Activated CD4-positive, alpha-beta T cell treated with anti-CD3 and anti-CD28 coated beads, Interleukin-2, amount 50 U/mL, for 4 hours (primary cell): Measurements from ENCODE around the gene VENTX.

ENCODE experiments used
- DNase-seq, 2 experiments: peaks; one replicate each; pipeline ENCODE4 v3.0.0-alpha.2; 2020

Gene VENTX

GRCh38 chr10:133202778-133203651 is 34.6 kb upstream of the VENTX start:
- DNase-seq: no peak

DNA sequence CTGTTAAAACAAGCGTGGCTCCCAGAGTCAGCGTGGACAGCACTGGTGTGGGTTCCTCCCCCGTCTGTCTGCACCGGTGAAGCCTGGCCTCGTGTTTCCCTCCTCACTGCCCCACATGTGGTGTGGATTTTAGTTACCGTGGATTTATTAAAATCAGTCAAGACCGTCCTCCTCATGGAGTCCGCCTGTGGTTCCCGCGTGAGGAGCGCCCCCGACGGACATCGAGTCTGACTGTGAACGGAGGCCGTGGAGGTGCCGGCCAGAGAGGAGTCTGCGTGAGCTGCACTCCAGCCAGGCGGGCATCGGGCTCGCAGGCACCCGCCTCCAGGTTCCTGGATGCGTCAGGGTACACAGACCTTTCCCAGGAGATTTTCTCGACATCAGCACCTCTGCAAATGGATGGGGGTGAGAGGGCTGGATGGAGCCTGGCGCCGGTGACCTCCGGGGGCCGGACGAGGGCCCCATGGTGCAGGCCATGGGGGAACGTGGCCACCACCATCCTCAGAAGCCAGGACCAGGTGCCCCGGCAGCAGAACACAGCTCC is 33.9 kb upstream of the VENTX start:
- no peak for DNase-seq

- no peak for DNase-seq
Observed at GRCh38 chr10:133204226-133205015, 33.2 kb upstream of the VENTX start.

- no peak for DNase-seq
Observed at GRCh38 chr10:133205146-133205545, 32.5 kb upstream of the VENTX start.

DNA sequence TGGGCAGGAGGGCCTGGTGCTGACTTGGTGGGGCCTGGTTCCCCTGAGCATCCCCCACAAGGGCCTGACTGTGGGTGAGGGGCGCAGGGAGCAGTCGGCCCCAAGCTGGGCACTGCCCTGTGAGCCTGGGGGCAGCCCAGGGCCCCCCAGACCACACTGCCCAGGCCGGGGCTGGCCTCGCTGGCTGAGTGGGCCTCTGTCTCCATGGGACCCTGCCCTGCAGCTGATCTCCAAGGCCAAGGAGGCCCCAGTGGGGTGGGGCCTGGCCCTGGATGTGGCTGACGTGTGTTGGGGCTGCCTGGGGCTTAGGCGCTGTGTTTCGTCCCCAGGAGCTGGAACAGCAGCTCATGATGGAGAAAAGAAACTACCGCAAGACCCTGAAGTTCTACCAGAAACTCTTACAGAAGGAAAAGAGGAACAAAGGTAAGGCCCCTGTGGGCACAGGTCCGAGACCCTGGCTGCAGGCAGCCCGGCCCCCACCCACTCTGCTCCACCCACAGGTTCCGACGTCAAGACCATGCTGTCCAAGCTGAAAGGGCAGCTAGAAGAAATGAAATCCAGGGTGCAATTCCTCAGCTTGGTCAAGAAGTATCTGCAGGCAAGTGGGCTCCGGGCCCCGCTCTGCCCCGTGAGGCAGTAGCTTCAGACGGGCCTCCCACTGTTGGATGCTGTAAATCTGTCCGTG is 31.2 kb upstream of the VENTX start:
- DNase-seq: no peak

DNA sequence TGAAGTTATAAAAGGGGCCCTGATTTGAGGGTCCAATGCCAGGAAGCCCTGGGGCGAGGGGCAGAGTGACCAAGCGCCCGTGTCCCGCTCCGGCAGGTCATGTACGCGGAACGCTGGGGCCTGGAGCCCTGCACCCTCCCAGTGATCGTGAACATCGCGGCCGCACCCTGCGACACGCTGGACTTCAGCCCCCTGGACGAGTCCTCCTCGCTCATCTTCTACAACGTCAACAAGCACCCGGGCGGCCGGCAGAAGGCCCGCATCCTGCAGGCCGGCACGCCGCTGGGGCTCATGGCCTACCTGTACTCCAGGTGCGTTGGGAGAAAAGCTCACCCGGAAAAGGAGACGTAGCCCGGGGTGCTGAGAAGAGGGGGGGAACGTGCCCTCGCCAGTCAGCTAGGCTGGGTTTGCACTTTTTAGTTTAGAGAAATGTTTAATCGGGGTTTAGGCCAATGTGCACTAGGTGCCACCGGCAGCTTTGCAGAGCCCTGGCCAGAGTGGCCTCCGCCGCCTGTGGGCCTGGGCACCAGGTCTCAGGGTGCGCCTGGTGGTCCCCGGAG is 30.5 kb upstream of the VENTX start:
- DNase-seq: no peak

GRCh38 chr10:133207627-133208026 is 30.0 kb upstream of the VENTX start:
- DNase-seq: no peak

GRCh38 chr10:133208466-133208865 is 29.2 kb upstream of the VENTX start:
- DNase-seq: no peak

GRCh38 chr10:133209117-133209516 is 28.5 kb upstream of the VENTX start:
- DNase-seq: no peak

- no peak for DNase-seq
Observed at GRCh38 chr10:133209641-133210040, 28.0 kb upstream of the VENTX start.

GRCh38 chr10:133210398-133211140 is 27.1 kb upstream of the VENTX start:
- no peak for DNase-seq

- no peak for DNase-seq
Observed at GRCh38 chr10:133211141-133211830, 26.4 kb upstream of the VENTX start.

GRCh38 chr10:133211959-133212852 is 25.4 kb upstream of the VENTX start:
- no peak for DNase-seq

- no peak for DNase-seq
Observed at GRCh38 chr10:133212853-133213494, 24.7 kb upstream of the VENTX start.

DNA sequence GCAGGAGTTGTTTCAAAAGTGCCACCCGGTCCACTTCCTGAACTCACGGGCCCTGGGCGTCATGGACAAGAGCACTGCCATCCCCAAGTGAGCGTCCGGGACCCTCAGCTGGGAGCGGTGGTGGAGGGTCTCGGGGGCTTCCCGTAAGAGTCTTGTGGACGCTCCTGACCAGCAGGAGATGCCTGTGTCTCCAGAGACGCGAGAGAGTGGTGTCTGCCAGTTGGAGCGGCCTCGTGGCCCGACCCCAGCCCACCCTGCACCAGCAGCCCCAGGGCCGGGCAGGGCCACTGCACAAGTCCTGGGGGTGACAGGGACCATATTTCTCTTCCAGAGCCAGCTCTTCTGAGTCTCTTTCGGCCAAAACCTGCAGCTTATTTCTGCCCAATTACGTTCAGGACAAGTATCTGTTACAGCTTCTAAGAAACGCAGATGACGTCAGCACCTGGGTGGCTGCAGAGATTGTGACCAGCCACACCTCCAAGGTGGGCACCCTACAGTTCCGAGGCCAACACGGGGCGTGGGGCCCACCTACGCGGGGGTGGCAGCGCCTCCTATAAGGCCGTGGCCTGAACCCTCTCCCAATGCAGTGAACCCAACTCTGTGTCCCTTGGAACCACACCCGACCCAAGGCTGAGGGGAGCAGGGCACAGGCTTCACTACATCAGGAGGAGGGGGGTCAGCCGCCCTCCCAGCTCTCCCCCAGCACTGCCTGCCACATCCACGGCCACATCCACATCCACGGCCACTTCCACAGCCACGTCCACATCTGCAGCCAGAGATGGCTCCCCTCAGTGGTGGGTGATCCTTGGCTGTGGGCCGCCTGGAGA is 23.8 kb upstream of the VENTX start:
- DNase-seq: no peak

DNA sequence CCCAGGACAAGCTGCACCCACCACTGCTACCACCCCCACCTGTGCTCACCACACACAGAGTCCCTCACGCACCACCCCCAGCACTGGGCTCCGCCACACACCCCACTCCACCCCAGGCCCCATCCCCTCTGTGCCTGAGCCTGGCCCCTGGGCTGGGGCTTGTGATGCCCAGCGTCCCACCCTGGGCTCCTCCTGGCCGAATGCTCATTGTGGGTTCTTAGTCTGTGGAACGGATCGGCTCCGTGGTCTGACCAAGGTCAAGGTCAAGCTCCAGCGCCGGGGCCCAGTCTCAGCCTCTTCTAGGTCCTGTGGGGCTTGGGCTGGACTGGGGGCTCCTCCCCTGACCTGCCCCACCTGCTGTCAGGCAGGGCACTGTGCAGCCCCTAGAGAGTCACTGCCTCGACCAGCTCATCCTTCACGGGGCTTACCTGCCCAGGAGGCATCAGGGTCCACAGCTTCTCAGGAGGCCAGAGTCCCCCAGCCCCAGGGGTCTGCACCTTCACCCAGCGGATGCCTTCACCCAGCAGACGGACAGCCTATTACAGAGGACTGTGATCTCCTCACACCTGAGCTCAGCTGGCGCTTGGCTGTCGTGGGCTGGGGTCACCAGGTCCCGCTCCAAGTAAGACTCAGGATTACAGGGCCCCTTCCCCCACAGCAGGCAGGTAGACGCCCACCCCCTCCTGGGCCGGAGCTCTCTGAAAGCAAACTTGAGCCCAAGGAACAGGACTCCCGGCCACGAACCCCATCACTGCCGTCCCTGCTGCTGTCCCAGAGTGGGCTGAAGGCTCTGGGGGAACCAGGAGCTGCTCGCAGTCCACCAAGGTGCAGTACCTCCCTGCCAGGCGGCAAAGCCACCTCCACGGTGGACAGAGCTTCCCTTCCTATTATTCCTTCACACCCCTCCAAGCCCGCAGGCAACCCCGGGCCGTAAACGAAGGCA is 22.9 kb upstream of the VENTX start:
- no peak for DNase-seq

GRCh38 chr10:133215586-133215985 is 22.1 kb upstream of the VENTX start:
- DNase-seq: no peak

- DNase-seq: no peak
Observed at GRCh38 chr10:133216776-133217175, 20.9 kb upstream of the VENTX start.
